ENCODE measurements around the gene DBNL.

GRCh38 chr7:44077681-44078091 lies 33.2 kb downstream of the DBNL start:
- TF ChIP-seq CTCF (IDR thresholded peaks at IDR 0.05; ENCODE audit: poor library complexity) (no peak), EZH2 (IDR thresholded peaks at IDR 0.05; ENCODE audit: borderline replicate concordance) (no peak)
